Measurements from ENCODE around the gene KRT85. TPM values are rescaled to one million over a fixed set of nuclear protein-coding genes. Genes with fewer than 3 reads are reported as not detected.

The KRT85 gene
- total RNA-seq, 8 experiments from 2014 or later: 0.08 to 9.3 (median 0.14) TPM; not detected in 3

DNA sequence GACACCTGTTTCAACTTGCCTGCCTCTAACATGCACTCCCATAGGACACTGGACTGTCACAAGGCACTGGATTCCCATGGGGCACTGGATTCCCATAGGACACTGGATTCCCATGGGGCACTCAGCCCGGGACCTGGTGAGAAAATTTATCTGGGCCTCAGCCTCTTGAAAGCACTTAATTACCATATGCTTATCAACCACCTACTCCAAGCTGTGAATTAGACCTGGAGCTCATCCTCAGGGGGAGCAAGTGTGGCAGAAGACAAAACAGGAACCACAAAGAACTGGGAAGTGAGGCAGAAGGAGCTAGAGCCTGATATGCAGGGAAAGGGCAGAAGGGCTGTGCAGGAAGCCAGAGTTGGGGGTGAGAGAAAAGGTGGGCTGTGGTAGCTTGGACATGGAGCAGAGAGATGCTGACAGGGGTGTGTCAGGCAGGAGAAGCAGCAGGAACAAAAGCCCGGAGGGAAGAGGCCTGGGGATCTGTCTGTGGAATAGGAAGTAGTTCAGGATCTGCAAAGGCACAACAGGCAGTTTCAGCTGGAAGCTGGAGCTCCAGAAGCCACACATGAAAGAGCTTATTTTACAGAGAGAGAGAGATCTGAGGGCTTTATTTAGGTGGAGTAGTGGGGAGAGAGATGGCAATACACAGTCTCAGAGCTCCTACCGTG, 35.7 kb upstream of the KRT85 start:
- Histone ChIP-seq H3K4me3 (no peak overlapping the region), H3K27ac (no peak overlapping the region), H3K4me1 (replicated peaks in 1 of 2) (no peaks in the 10 kb centered on the region)
- ATAC-seq (replicated peaks in 6 of 8): no peak
- WGBS, 10 experiments: 0 to 50% (median 28%) methylated on average over 1 to 2 of the region's 3 CpGs; no CpG with 5 or more reads in 6 of the 10 experiments
- in situ Hi-C loops (cut with MboI; ENCODE audit: low pct_unique_long_range_greater_than_20kb in 2 of 9, low sequenced_read_pairs in 9 of 9, unreplicated experiment in 9 of 9): no loop called here

DNA sequence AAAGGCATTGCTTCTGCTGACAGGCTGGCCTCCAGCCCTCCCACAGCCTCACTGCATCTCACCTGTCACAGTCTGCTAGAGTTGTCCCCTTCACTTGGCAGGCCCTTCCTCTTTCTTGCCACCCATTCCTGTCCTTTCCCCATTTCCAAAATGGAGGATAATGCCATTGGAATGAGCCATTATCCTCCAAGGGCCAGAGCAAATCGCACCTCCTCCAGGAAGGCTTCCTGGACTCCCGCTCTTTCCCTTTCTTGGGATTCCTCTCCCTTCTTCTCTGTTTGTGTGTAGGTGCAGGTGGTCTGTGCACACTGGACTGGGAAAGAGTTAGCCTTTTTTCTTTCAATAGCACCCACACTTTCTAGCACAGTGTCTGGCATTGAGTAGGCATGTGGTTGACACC, 35.1 kb upstream of the KRT85 start:
- in situ Hi-C loops (cut with MboI; ENCODE audit: low pct_unique_long_range_greater_than_20kb in 2 of 9, low sequenced_read_pairs in 9 of 9, unreplicated experiment in 9 of 9): no loop called here
- Histone ChIP-seq H3K4me3 (no peak overlapping the region), H3K27ac (no peak overlapping the region), H3K4me1 (replicated peaks in 1 of 2) (no peaks in the 10 kb centered on the region)
- 64 to 100% (median 86%) methylated on average over 2 of the region's 2 CpGs; no CpG with 5 or more reads in 6 of the 10 experiments for WGBS, 10 experiments
- ATAC-seq (replicated peaks in 6 of 8): no peak

DNA sequence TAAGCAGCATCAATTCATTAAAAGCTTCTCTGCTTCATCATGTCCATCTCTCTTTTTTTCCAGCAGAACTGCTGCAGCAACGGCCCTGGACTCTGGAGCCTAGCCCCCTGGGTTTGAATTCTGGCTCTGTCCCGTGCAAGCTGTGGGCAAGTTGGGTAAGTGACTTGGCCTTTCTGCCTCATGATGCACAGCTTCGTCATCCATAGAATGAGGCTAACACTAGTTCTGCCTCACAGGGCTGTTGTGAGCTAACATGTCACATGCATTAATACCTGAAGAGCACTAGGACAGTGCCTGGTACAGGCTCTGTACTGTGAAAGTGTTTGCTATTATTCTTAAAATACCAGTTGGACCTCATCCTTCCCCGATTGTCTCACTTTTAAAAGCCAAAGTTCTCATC, 34.6 kb upstream of the KRT85 start:
- in situ Hi-C loops (cut with MboI; ENCODE audit: low pct_unique_long_range_greater_than_20kb in 2 of 9, low sequenced_read_pairs in 9 of 9, unreplicated experiment in 9 of 9): no loop called here

DNA sequence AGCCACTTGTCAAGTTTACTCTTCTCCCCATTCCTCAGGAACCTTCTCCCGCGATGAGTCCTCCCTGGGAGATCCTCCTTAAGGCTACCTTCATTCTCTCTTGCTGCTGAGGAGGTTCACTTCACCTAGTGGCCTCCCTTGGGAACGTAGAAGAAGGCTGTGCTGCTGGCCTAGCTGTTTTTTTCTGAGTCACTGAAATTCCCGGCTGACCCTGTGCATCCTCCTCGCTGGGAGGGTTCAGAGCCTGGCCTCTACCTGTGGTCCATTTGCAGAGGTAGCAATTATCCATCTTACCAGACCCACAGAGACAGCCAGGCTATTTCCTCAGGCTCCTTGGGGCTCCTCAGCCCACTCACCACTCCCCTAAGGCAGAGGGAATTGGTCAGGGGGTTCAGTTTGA, 34.2 kb upstream of the KRT85 start:
- ATAC-seq (replicated peaks in 6 of 8): no peak
- WGBS, 10 experiments: 60 to 100% (median 72%) methylated on average over 1 to 4 of the region's 5 CpGs; no CpG with 5 or more reads in 2 of the 10 experiments
- Histone ChIP-seq H3K4me1 (replicated peaks in 1 of 2) (no peaks in the 10 kb centered on the region), H3K27ac (no peak overlapping the region), H3K4me3 (no peak overlapping the region)
- in situ Hi-C loops (cut with MboI; ENCODE audit: low pct_unique_long_range_greater_than_20kb in 2 of 9, low sequenced_read_pairs in 9 of 9, unreplicated experiment in 9 of 9): no loop called here

More for the DNA sequence above, 34.6 kb upstream of the KRT85 start:
- H3K27ac ChIP-seq: no peak overlapping the region
- no peak overlapping the region for H3K4me3 ChIP-seq
- ATAC-seq (replicated peaks in 6 of 8): no peak
- H3K4me1 ChIP-seq (replicated peaks in 1 of 2): no peaks in the 10 kb centered on the region
- 47 to 80% (median 70%) methylated on average over 1 to 4 of the region's 4 CpGs; no CpG with 5 or more reads in 4 of the 10 experiments for WGBS, 10 experiments

DNA sequence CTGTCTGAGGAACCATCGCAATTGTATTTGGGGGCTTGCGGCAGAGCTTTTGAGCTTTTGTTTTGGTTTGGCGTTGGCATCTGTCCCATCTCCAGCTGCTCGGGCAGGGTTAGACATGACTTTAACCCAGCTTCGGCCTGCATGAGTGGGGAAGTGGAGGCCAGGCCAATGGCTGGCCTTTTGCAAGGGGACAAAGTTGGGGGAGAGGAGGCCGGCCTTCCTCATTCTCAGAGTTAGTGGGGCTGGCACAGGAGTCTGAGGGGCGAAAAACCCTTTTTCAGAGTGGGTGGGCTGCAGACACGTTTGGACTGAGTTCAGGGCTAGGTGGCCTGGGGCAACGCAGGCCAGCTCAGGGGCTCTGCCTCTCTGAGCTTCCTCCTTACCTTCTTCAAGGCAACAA, 33.6 kb upstream of the KRT85 start:
- H3K4me1 ChIP-seq (replicated peaks in 1 of 2): no peaks in the 10 kb centered on the region
- in situ Hi-C loops (cut with MboI; ENCODE audit: low pct_unique_long_range_greater_than_20kb in 2 of 9, low sequenced_read_pairs in 9 of 9, unreplicated experiment in 9 of 9): no loop called here
- no peak for ATAC-seq (replicated peaks in 6 of 8)
- no peak overlapping the region for H3K27ac ChIP-seq
- WGBS, 10 experiments: 28 to 100% (median 67%) methylated on average over 1 to 7 of the region's 9 CpGs; no CpG with 5 or more reads in 4 of the 10 experiments
- H3K4me3 ChIP-seq: no peak overlapping the region

DNA sequence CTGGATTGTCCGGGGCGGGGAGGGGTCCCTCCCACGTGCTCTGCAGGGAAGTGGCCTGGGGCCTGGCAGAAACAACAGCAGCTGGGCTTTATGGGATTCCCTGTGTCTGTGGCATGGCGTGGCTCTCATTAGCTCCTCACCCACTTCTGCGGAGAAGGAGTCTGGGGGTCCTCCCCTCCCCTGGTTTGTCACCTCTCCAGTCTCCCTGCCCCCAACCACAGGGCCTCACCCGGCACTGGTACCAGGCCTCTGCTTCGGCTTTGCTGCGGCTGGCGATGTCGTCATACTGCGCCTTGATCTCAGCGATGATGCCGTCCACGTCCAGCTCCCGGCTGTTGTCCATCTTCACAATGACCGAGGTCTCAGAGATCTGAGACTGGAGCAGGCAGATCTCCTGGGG, 32.5 kb upstream of the KRT85 start:
- Histone ChIP-seq H3K27ac (no peak overlapping the region), H3K4me3 (no peak overlapping the region), H3K4me1 (replicated peaks in 1 of 2) (no peaks in the 10 kb centered on the region)
- no peak for ATAC-seq (replicated peaks in 6 of 8)
- in situ Hi-C loops (cut with MboI; ENCODE audit: low pct_unique_long_range_greater_than_20kb in 2 of 9, low sequenced_read_pairs in 9 of 9, unreplicated experiment in 9 of 9): loop anchor here in 3 of 9 experiments (25.0 kb wide), 2 partner anchors 488 to 588 kb away; no protein-coding TSS in a partner anchor
- 60 to 90% (median 80%) methylated on average over 1 to 2 of the region's 16 CpGs; no CpG with 5 or more reads in 7 of the 10 experiments for WGBS, 10 experiments

DNA sequence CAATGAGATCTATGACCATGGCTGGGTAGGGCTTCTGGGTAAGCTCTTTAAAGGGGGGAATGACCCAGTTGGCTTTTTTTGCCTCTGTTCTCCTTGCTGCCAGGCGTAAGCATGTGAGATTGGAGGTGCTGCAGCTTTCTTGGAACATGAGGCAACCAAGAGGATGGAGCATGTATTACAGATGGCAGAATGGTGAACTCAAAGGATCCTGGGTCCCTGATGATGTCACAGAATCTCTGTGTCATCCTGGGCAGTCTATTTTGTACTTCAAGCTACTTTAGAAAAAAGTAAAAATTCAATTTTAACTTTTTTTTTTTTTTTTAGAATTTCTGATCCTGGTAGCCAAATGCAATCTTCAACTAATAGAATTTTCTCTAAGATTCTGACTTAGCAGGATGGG, 30.9 kb upstream of the KRT85 start:
- Histone ChIP-seq H3K4me1 (replicated peaks in 1 of 2) (no peaks in the 10 kb centered on the region), H3K4me3 (no peak overlapping the region), H3K27ac (no peak overlapping the region)
- 17 to 100% (median 86%) methylated on average over 1 of the region's 1 CpG; no CpG with 5 or more reads in 2 of the 10 experiments for WGBS, 10 experiments
- in situ Hi-C loops (cut with MboI; ENCODE audit: low pct_unique_long_range_greater_than_20kb in 2 of 9, low sequenced_read_pairs in 9 of 9, unreplicated experiment in 9 of 9): loop anchor here in 3 of 9 experiments (25.0 kb wide), 2 partner anchors 489 to 589 kb away; no protein-coding TSS in a partner anchor
- no peak for ATAC-seq (replicated peaks in 6 of 8)

DNA sequence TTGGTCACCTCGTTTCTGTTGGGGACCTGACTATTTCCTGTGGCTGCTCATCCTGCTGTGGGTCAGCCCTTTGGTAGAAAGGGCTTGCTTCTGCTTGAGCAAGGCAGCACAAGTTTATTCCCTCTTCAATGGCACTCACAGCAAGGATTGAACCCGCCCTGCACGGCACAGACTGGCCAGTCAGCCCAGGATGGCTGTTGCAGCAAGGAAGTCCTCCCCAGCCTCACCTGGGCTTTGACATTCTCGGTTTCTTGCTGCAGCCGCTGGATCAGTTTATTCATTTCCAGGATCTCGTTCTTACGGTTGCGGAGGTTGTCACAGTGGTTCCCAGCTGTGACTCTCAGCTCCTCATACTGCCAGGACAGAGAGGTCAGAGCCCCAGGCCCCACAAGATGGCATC, 29.4 kb upstream of the KRT85 start:
- H3K27ac ChIP-seq: no peak overlapping the region
- H3K4me3 ChIP-seq: no peak overlapping the region
- in situ Hi-C loops (cut with MboI; ENCODE audit: low pct_unique_long_range_greater_than_20kb in 2 of 9, low sequenced_read_pairs in 9 of 9, unreplicated experiment in 9 of 9): loop anchor here in 3 of 9 experiments (25.0 kb wide), 2 partner anchors 491 to 591 kb away; no protein-coding TSS in a partner anchor
- 0 to 100% (median 86%) methylated on average over 1 to 8 of the region's 8 CpGs; no CpG with 5 or more reads in 2 of the 10 experiments for WGBS, 10 experiments
- no peaks in the 10 kb centered on the region for H3K4me1 ChIP-seq (replicated peaks in 1 of 2)
- ATAC-seq (replicated peaks in 6 of 8): no peak

DNA sequence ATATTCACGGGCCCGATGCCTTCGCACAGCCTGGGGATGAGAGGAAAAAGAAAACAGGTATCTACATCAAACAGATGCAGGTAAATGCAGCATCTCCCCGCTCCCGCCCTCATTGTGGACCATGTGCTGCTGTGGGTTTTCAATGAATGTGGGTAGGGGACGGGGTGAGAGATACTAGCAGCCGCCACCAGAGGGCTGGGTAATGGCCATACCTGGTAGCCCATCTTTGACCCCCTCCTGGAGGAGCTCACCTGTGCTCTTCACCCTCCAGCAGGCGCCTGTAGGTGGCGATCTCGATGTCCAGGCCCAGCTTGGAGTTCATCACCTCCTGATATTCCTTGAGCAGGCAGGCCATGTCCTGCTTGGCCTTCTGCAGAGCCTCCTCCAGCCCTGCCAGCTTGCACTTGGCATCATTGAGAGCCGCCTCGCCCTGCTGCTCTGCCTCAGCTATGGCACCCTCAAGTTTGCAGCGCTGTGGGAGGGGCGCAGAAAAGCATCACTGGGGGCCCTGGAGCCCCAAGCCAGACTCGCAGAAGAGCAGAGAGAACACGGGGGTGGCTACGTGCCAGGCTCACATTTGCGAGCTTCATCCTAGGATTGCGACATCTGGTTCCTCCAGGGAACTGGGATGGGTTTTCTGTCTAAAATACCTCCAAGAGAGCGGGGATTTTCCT, 28.6 kb upstream of the KRT85 start:
- in situ Hi-C loops (cut with MboI; ENCODE audit: low pct_unique_long_range_greater_than_20kb in 2 of 9, low sequenced_read_pairs in 9 of 9, unreplicated experiment in 9 of 9): loop anchor here in 3 of 9 experiments (25.0 kb wide), 2 partner anchors 491 to 591 kb away; no protein-coding TSS in a partner anchor
- no peaks in the 10 kb centered on the region for H3K4me1 ChIP-seq (replicated peaks in 1 of 2)
- peak in 2 of 8 experiments; percentile 18 to 44 for ATAC-seq (replicated peaks in 6 of 8)
- no peak overlapping the region for H3K4me3 ChIP-seq
- no peak overlapping the region for H3K27ac ChIP-seq
- WGBS, 10 experiments: 0 to 86% (median 63%) methylated on average over 1 to 14 of the region's 20 CpGs; no CpG with 5 or more reads in 1 of the 10 experiments

DNA sequence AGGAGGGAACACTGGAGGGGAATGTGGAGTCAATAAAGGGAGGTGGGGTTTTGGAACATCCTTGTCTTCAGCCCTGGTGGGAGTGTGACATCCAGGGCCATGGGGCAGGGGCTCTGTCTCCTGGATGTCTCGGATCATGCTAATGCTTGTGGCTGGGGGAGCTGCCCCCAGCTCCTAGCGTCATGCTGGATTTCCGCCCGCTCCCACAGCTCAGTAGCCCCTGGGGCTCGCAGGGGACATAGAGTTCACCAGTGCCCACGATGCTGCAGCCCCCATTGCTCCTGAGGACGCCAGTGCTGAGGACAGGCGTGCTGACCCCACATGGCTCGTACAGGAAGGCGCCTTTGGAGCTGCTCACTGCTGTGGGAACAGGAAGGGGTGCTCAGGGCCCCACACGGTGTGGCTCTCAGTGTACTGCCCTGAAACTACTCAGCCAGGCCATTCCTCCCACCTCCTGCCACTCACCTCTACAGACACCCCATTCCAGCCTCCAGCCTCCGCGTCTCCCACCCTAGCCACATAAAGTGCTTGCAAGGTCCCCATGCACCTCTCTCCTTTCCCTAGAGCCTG, 27.6 kb upstream of the KRT85 start:
- no peaks in the 10 kb centered on the region for H3K4me1 ChIP-seq (replicated peaks in 1 of 2)
- H3K4me3 ChIP-seq: no peak overlapping the region
- 0 to 100% (median 80%) methylated on average over 1 to 3 of the region's 13 CpGs; no CpG with 5 or more reads in 3 of the 10 experiments for WGBS, 10 experiments
- no peak for ATAC-seq (replicated peaks in 6 of 8)
- H3K27ac ChIP-seq: no peak overlapping the region
- in situ Hi-C loops (cut with MboI; ENCODE audit: low pct_unique_long_range_greater_than_20kb in 2 of 9, low sequenced_read_pairs in 9 of 9, unreplicated experiment in 9 of 9): loop anchor here in 3 of 9 experiments (25.0 kb wide), 2 partner anchors 492 to 592 kb away; no protein-coding TSS in a partner anchor

DNA sequence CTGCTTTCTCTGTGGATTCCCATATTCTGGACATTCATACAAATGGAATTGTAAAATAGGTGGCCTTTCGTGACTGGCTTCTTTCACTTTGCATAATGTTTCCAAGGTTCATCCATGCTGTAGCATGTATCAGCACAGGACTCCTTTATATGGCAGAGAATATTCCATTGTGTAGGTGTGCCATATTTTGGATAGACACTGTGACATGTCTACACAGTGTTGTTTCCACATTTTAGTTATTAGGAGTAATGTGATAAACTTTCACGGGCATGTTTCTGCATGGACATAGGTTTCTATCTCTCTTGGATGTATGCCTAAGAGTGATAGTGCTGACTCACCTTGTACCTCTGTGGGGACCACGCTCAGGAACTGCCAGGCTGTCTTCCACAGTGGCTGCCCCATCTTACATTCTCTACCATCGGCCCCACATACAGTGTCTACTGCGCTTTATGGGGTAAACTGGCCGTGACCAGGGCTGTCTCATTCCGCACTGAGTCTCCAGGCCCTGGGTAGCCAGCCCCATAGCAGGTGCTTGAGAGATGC, 25.3 kb upstream of the KRT85 start:
- no peaks in the 10 kb centered on the region for H3K4me1 ChIP-seq (replicated peaks in 1 of 2)
- WGBS, 10 experiments: 8 to 100% (median 74%) methylated on average over 1 to 5 of the region's 7 CpGs; no CpG with 5 or more reads in 1 of the 10 experiments
- peak in 2 of 8 experiments; percentile 11 to 24 for ATAC-seq (replicated peaks in 6 of 8)
- H3K4me3 ChIP-seq: no peak overlapping the region
- H3K27ac ChIP-seq: no peak overlapping the region
- in situ Hi-C loops (cut with MboI; ENCODE audit: low pct_unique_long_range_greater_than_20kb in 2 of 9, low sequenced_read_pairs in 9 of 9, unreplicated experiment in 9 of 9): loop anchor here in 3 of 9 experiments (25.0 kb wide), 2 partner anchors 495 to 595 kb away; no protein-coding TSS in a partner anchor

DNA sequence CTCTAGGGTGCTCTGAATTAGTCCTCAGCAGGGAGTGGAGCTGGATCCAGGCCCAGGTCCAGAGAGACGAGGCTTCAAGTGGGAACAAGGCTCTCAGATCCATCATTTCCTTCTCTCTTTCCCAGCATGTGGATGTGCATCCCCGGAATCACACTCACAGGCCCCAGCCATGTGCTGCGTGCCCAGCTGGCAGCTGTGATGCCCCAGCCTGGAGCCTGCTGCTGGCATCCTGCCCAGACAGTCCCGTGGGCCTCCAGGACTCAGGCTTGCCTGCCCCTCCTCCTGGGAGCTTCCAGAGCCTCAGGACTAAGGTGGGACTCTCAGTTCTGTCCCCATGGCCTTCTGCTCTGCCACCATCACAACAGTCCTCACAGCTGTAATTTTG, 24.3 kb upstream of the KRT85 start:
- 0 to 83% (median 58%) methylated on average over 1 to 3 of the region's 4 CpGs; no CpG with 5 or more reads in 6 of the 10 experiments for whole genome bisulfite sequencing, 10 experiments
- Histone ChIP-seq H3K27ac (no peak overlapping the region), H3K4me1 (replicated peaks in 1 of 2) (no peaks in the 10 kb centered on the region), H3K4me3 (no peak overlapping the region)
- ATAC-seq (replicated peaks in 6 of 8): peak in 4 of 8 experiments; percentile 10 to 87 (median 57)
- in situ Hi-C loops (cut with MboI; ENCODE audit: low pct_unique_long_range_greater_than_20kb in 2 of 9, low sequenced_read_pairs in 9 of 9, unreplicated experiment in 9 of 9): loop anchor here in 3 of 9 experiments (25.0 kb wide), 2 partner anchors 496 to 596 kb away; no protein-coding TSS in a partner anchor

All from motor neuron (in vitro differentiated cells).